WTC11 (cell line): ENCODE data around the gene KCNB1. TPM values are rescaled to one million over a fixed set of nuclear protein-coding genes. Genes with fewer than 3 reads are reported as not detected.
A peak's percentile ranks its signal among the peaks of the same experiment; 100 is the strongest.

Experiments
- ATAC-seq: fragments of 200-7000 bp; cut with Tn5 transposase; 2 replicates; pipeline ENCODE4 v1.10.0; 2021; ENCODE audit warnings: mild to moderate bottlenecking, moderate library complexity
- CTCF ChIA-PET: fragments of 300-600 bp; sonication (Branson Sonifier 250); formaldehyde crosslinking; loops from one replicate; lab custom pipeline; 2021; ENCODE audit warnings: antibody characterized with exemption; lab: Charles Lee
- POLR2A ChIA-PET: fragments of 350-600 bp; sonication (Branson Sonifier 250); formaldehyde crosslinking; loops from one replicate; lab custom pipeline; 2021; ENCODE audit warnings: antibody characterized with exemption; lab: Charles Lee
- DNase-seq: peaks from one replicate; pipeline ENCODE4 v3.0.0; 2021; ENCODE audit warnings: low spot score
- H3K27ac Mint-ChIP-seq: 2 replicates; pipeline ENCODE4 v1.8.0; 2021; ENCODE audit warnings: mixed read lengths
- H3K27me3 Mint-ChIP-seq: 2 replicates; pipeline ENCODE4 v1.8.0; 2021; ENCODE audit warnings: low read depth, mild to moderate bottlenecking, moderate library complexity, mixed read lengths
- H3K36me3 Mint-ChIP-seq: 2 replicates; pipeline ENCODE4 v1.8.0; 2021; ENCODE audit warnings: mixed read lengths
- H3K4me1 Mint-ChIP-seq: 2 replicates; pipeline ENCODE4 v1.8.0; 2022; ENCODE audit warnings: mixed read lengths
- H3K4me3 Mint-ChIP-seq: 2 replicates; pipeline ENCODE4 v1.8.0; 2021; ENCODE audit warnings: mild to moderate bottlenecking, moderate library complexity, mixed read lengths
- H3K9me3 Mint-ChIP-seq: 2 replicates; pipeline ENCODE4 v1.8.0; 2021; ENCODE audit warnings: mixed read lengths
- E2F1 ChIP-seq: sonication (generic); formaldehyde crosslinking; IDR thresholded peaks from 2 replicates; pipeline ENCODE4 v1.8.0; 2022; ENCODE audit warnings: mild to moderate bottlenecking, missing genetic modification reagents
- MLX ChIP-seq: sonication (generic); formaldehyde crosslinking; IDR thresholded peaks from 2 replicates; pipeline ENCODE4 v1.8.1; 2023; ENCODE audit warnings: mild to moderate bottlenecking, missing genetic modification reagents, moderate library complexity
- NFE2L1 ChIP-seq: sonication (generic); formaldehyde crosslinking; IDR thresholded peaks from 2 replicates; pipeline ENCODE4 v1.8.1; 2023; ENCODE audit warnings: missing genetic modification reagents
- NFYB ChIP-seq: sonication (generic); formaldehyde crosslinking; conservative IDR thresholded peaks from 2 replicates; pipeline ENCODE4 v1.8.0; 2022; ENCODE audit warnings: low read depth, missing genetic modification reagents
- NR1H2 ChIP-seq: sonication (generic); formaldehyde crosslinking; IDR thresholded peaks from 2 replicates; pipeline ENCODE4 v1.9.0; 2021; ENCODE audit warnings: mild to moderate bottlenecking, moderate library complexity, missing genetic modification reagents
- PRRX2 ChIP-seq: fragments of 250-450 bp; sonication (Bioruptor Pico); IDR thresholded peaks from 2 replicates; pipeline ENCODE4 v1.8.0; 2021; ENCODE audit warnings: mild to moderate bottlenecking
- RELA ChIP-seq: sonication (generic); formaldehyde crosslinking; IDR thresholded peaks from 2 replicates; pipeline ENCODE4 v1.8.1; 2022; ENCODE audit warnings: missing genetic modification reagents, mild to moderate bottlenecking, borderline replicate concordance
- TEAD1 ChIP-seq: sonication (generic); formaldehyde crosslinking; IDR thresholded peaks from 2 replicates; pipeline ENCODE4 v1.8.0; 2022; ENCODE audit warnings: mild to moderate bottlenecking, missing genetic modification reagents
- TEAD4 ChIP-seq: sonication (generic); formaldehyde crosslinking; IDR thresholded peaks from 2 replicates; pipeline ENCODE4 v1.8.0; 2022; ENCODE audit warnings: mild to moderate bottlenecking, missing genetic modification reagents
- ZNF219 ChIP-seq: sonication (generic); formaldehyde crosslinking; IDR thresholded peaks from 2 replicates; pipeline ENCODE4 v1.8.0; 2023; ENCODE audit warnings: missing genetic modification reagents, mild to moderate bottlenecking, borderline replicate concordance
- total RNA-seq: library from RNA; stranded (reverse); gene quantifications from 3 replicates; pipeline ENCODE4 v1.2.3, GENCODE V29; 2021
- TF ChIP-seq, protein P1 (sequence below): sonication (generic); formaldehyde crosslinking; conservative IDR thresholded peaks from 2 replicates; pipeline ENCODE4 v1.8.1; 2023; ENCODE audit warnings: mild to moderate bottlenecking, low read depth, missing genetic modification reagents, moderate library complexity
- TF ChIP-seq, protein P2 (sequence below): fragments of 250-450 bp; sonication (Bioruptor Pico); conservative IDR thresholded peaks from 2 replicates; pipeline ENCODE4 v1.9.0; 2021; ENCODE audit warnings: mild to moderate bottlenecking
- TF ChIP-seq, protein P3 (sequence below): sonication (generic); formaldehyde crosslinking; IDR thresholded peaks from 2 replicates; pipeline ENCODE4 v1.8.1; 2022; ENCODE audit warnings: mild to moderate bottlenecking, moderate library complexity, missing genetic modification reagents
- TF ChIP-seq, protein P4 (sequence below): sonication (generic); formaldehyde crosslinking; IDR thresholded peaks from 2 replicates; pipeline ENCODE4 v1.8.1; 2023; ENCODE audit warnings: mild to moderate bottlenecking, missing genetic modification reagents

Gene KCNB1
- total RNA-seq, 1 experiment from 2014 or later = 1.1 TPM

- TF ChIP-seq MLX (CRISPR knock-in tag) (no peak), PRRX2 (CRISPR knock-in tag) (no peak), RELA (CRISPR knock-in tag) (no peak), NFYB (CRISPR knock-in tag) (peak; percentile 36), TEAD1 (CRISPR knock-in tag) (no peak), NFE2L1 (no peak)
- TF ChIP-seq, protein P1, sequence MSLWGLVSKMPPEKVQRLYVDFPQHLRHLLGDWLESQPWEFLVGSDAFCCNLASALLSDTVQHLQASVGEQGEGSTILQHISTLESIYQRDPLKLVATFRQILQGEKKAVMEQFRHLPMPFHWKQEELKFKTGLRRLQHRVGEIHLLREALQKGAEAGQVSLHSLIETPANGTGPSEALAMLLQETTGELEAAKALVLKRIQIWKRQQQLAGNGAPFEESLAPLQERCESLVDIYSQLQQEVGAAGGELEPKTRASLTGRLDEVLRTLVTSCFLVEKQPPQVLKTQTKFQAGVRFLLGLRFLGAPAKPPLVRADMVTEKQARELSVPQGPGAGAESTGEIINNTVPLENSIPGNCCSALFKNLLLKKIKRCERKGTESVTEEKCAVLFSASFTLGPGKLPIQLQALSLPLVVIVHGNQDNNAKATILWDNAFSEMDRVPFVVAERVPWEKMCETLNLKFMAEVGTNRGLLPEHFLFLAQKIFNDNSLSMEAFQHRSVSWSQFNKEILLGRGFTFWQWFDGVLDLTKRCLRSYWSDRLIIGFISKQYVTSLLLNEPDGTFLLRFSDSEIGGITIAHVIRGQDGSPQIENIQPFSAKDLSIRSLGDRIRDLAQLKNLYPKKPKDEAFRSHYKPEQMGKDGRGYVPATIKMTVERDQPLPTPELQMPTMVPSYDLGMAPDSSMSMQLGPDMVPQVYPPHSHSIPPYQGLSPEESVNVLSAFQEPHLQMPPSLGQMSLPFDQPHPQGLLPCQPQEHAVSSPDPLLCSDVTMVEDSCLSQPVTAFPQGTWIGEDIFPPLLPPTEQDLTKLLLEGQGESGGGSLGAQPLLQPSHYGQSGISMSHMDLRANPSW (CRISPR knock-in tag) = no peak
- TF ChIP-seq, protein P2, sequence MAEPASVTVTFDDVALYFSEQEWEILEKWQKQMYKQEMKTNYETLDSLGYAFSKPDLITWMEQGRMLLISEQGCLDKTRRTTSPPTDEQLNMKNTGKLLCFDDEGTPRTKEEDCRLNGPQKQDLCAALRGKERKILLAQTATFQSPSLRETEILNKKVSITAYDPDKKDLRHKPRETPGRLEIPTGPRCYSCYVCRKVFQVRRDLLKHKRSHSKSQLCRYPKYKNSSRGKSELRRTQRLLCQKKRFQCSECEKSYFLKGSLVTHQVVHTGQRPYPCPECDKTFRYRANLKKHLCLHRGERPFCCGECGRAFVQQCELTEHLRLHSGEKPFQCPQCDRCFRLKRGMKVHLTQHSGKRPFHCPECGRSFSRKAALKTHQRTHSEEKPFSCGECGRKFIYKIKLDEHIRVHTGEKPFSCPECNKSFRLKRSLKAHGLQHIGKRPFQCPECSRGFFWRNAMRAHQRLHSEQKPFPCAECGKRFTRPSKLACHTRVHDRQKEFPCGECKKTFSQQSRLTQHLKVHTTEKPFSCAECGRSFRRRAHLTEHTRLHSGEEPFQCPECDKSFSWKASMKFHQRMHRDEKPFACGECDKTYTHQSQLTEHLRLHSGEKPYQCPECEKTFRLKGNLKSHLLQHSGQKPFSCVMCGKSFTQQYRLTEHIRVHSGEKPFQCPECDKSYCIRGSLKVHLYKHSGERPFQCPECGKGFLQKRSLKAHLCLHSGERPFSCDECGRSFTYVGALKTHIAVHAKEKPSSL = no peak
- TF ChIP-seq, protein P3, sequence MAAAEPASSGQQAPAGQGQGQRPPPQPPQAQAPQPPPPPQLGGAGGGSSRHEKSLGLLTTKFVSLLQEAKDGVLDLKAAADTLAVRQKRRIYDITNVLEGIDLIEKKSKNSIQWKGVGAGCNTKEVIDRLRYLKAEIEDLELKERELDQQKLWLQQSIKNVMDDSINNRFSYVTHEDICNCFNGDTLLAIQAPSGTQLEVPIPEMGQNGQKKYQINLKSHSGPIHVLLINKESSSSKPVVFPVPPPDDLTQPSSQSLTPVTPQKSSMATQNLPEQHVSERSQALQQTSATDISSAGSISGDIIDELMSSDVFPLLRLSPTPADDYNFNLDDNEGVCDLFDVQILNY (CRISPR knock-in tag) = no peak
- TF ChIP-seq, protein P4, sequence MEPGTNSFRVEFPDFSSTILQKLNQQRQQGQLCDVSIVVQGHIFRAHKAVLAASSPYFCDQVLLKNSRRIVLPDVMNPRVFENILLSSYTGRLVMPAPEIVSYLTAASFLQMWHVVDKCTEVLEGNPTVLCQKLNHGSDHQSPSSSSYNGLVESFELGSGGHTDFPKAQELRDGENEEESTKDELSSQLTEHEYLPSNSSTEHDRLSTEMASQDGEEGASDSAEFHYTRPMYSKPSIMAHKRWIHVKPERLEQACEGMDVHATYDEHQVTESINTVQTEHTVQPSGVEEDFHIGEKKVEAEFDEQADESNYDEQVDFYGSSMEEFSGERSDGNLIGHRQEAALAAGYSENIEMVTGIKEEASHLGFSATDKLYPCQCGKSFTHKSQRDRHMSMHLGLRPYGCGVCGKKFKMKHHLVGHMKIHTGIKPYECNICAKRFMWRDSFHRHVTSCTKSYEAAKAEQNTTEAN = no peak
These were observed 31.0 kb upstream of the KCNB1 start (continued) for GRCh38 chr20:49513517-49513916.

- DNase-seq = no peak
- Mint-ChIP-seq H3K27me3 (no peaks in the 10 kb centered on the region), H3K4me3 (no peak overlapping the region)
- no peak for TF ChIP-seq PRRX2 (CRISPR knock-in tag)
- TF ChIP-seq ZNF219 = no peak
- no peak for TF ChIP-seq NR1H2 (CRISPR knock-in tag)
- no peak for TF ChIP-seq E2F1
- TF ChIP-seq TEAD4 (CRISPR knock-in tag) = no peak
- TF ChIP-seq, all 79 proteins: peak for 0
- ChIA-PET CTCF (interaction anchor here (1.1 to 1.7 kb wide), 4 partner anchors 29 to 179 kb away, joined by 3 to 5 read pairs (median 4); no protein-coding TSS in a partner anchor), POLR2A (no interaction called here)
- H3K27ac Mint-ChIP-seq = no peak overlapping the region
- ATAC-seq = no peak
- H3K9me3 Mint-ChIP-seq = no peaks in the 10 kb centered on the region
- H3K36me3 Mint-ChIP-seq = peaks cover 13% of the 10 kb centered on the region; the same call in 1 of the 2 replicates
- no peaks in the 10 kb centered on the region for H3K4me1 Mint-ChIP-seq
These were observed 30.5 kb upstream of the KCNB1 start for GRCh38 chr20:49513009-49513408.
